Measurements from ENCODE around the gene CDK12.

DNA sequence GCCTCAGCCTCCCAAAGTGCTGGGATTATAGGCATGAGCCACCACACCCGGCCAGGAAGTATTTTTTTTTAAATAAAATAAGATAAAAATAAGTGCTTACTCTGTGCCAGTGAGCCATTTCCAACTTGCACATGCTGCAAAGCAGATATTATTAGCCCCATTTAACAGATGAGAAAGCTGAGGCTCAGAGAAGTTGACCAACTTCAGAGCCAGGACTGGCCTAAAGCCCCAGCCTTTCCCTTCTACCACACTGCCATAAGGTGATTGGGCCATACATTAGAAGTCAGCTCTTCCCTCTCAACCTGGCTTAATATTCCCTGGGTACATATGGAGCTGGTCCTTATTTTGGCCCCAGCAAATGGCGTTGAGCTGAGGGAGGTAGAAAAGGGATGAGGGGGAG, 121.4 kb downstream of the CDK12 start:
- TF ChIP-seq, protein P1, sequence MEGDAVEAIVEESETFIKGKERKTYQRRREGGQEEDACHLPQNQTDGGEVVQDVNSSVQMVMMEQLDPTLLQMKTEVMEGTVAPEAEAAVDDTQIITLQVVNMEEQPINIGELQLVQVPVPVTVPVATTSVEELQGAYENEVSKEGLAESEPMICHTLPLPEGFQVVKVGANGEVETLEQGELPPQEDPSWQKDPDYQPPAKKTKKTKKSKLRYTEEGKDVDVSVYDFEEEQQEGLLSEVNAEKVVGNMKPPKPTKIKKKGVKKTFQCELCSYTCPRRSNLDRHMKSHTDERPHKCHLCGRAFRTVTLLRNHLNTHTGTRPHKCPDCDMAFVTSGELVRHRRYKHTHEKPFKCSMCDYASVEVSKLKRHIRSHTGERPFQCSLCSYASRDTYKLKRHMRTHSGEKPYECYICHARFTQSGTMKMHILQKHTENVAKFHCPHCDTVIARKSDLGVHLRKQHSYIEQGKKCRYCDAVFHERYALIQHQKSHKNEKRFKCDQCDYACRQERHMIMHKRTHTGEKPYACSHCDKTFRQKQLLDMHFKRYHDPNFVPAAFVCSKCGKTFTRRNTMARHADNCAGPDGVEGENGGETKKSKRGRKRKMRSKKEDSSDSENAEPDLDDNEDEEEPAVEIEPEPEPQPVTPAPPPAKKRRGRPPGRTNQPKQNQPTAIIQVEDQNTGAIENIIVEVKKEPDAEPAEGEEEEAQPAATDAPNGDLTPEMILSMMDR (conservative IDR thresholded peaks at IDR 0.05 in 1 of 2, IDR thresholded peaks at IDR 0.05 in 1 of 2; ENCODE audit: low read depth in 1 of 2, low read length in 2 of 2), result no peak
- no peak for TF ChIP-seq EZH2 (IDR thresholded peaks at IDR 0.05; ENCODE audit: low read length, missing control alignments)

All from fibroblast of lung (primary cell).